ENCODE results near the gene FMN2. TPM values are rescaled to one million over a fixed set of nuclear protein-coding genes. Genes with fewer than 3 reads are reported as not detected.
A peak's percentile ranks its signal among the peaks of the same experiment; 100 is the strongest.

The FMN2 gene
- total RNA-seq, 1 donor from 2014 or later = 1.7 TPM

- no peak for DNase-seq (ENCODE audit: low spot score)
- no peaks in the 10 kb centered on the region for H3F3A ChIP-seq (ENCODE audit: low read depth)
- Mint-ChIP-seq H3K4me1 (peaks cover 12% of the 10 kb centered on the region), H3K27me3 (ENCODE audit: insufficient read depth, low read depth) (no peaks in the 10 kb centered on the region), H3K36me3 (peaks cover 9% of the 10 kb centered on the region), H3K27ac (no peak overlapping the region), H3K4me3 (no peak overlapping the region), H3K9me3 (peaks cover 2% of the 10 kb centered on the region)
- H3K9ac ChIP-seq = no peak overlapping the region
- no peak overlapping the region for H3K4me3 ChIP-seq
- no peak overlapping the region for H2AFZ ChIP-seq (replicated peaks)
- H4K20me1 ChIP-seq (ENCODE audit: low read depth) = no peaks in the 10 kb centered on the region
- H3K4me2 ChIP-seq = no peak overlapping the region
- no peak for TF ChIP-seq CTCF (IDR thresholded peaks at IDR 0.05)
- no peak for TF ChIP-seq EZH2phosphoT487 (IDR thresholded peaks at IDR 0.05)
- no peak for TF ChIP-seq EZH2 (IDR thresholded peaks at IDR 0.05)
- no peaks in the 10 kb centered on the region for H3K36me3 ChIP-seq
- H3K9me3 ChIP-seq (ENCODE audit: low read depth) = no peaks in the 10 kb centered on the region
- no peak overlapping the region for H3K27ac ChIP-seq
- H3K27me3 ChIP-seq = no peaks in the 10 kb centered on the region
- H3K4me1 ChIP-seq = no peaks in the 10 kb centered on the region
- no peaks in the 10 kb centered on the region for H3K79me2 ChIP-seq (ENCODE audit: low read depth)
Measured at GRCh38 chr1:240293706-240294105, 202.0 kb downstream of the FMN2 start.

GRCh38 chr1:240294566-240294965 lies 202.9 kb downstream of the FMN2 start:
- TF ChIP-seq CTCF (IDR thresholded peaks at IDR 0.05) = no peak
- TF ChIP-seq EZH2 (IDR thresholded peaks at IDR 0.05) = no peak
- no peak for TF ChIP-seq EZH2phosphoT487 (IDR thresholded peaks at IDR 0.05)
- Mint-ChIP-seq H3K27me3 (ENCODE audit: insufficient read depth, low read depth) (no peaks in the 10 kb centered on the region), H3K4me1 (peaks cover 12% of the 10 kb centered on the region), H3K9me3 (peaks cover 2% of the 10 kb centered on the region), H3K4me3 (no peak overlapping the region), H3K36me3 (peaks cover 10% of the 10 kb centered on the region), H3K27ac (no peak overlapping the region)
- no peaks in the 10 kb centered on the region for H3K36me3 ChIP-seq
- no peak overlapping the region for H3K9ac ChIP-seq
- no peaks in the 10 kb centered on the region for H3K79me2 ChIP-seq (ENCODE audit: low read depth)
- no peak overlapping the region for H3K4me3 ChIP-seq
- H2AFZ ChIP-seq (replicated peaks) = no peak overlapping the region
- H4K20me1 ChIP-seq (ENCODE audit: low read depth) = no peaks in the 10 kb centered on the region
- H3K4me2 ChIP-seq = no peak overlapping the region
- no peaks in the 10 kb centered on the region for H3K4me1 ChIP-seq
- DNase-seq (ENCODE audit: low spot score) = peak; percentile 49
- no peaks in the 10 kb centered on the region for H3K27me3 ChIP-seq
- H3K27ac ChIP-seq = no peak overlapping the region
- no peaks in the 10 kb centered on the region for H3K9me3 ChIP-seq (ENCODE audit: low read depth)
- H3F3A ChIP-seq (ENCODE audit: low read depth) = no peaks in the 10 kb centered on the region

GRCh38 chr1:240295811-240296210 lies 204.1 kb downstream of the FMN2 start:
- Mint-ChIP-seq H3K27me3 (ENCODE audit: insufficient read depth, low read depth) (no peaks in the 10 kb centered on the region), H3K27ac (no peak overlapping the region), H3K36me3 (peaks cover 13% of the 10 kb centered on the region), H3K4me3 (no peak overlapping the region), H3K4me1 (peaks cover 12% of the 10 kb centered on the region), H3K9me3 (peaks cover 2% of the 10 kb centered on the region)
- TF ChIP-seq EZH2phosphoT487 (IDR thresholded peaks at IDR 0.05) (no peak), EZH2 (IDR thresholded peaks at IDR 0.05) (no peak), CTCF (IDR thresholded peaks at IDR 0.05) (no peak)
- no peak overlapping the region for H3K4me2 ChIP-seq
- no peaks in the 10 kb centered on the region for H3F3A ChIP-seq (ENCODE audit: low read depth)
- no peaks in the 10 kb centered on the region for H3K79me2 ChIP-seq (ENCODE audit: low read depth)
- no peaks in the 10 kb centered on the region for H4K20me1 ChIP-seq (ENCODE audit: low read depth)
- no peaks in the 10 kb centered on the region for H3K4me1 ChIP-seq
- no peak overlapping the region for H3K9ac ChIP-seq
- no peak overlapping the region for H3K27ac ChIP-seq
- no peaks in the 10 kb centered on the region for H3K9me3 ChIP-seq (ENCODE audit: low read depth)
- H2AFZ ChIP-seq (replicated peaks) = no peak overlapping the region
- no peaks in the 10 kb centered on the region for H3K27me3 ChIP-seq
- no peak for DNase-seq (ENCODE audit: low spot score)
- H3K36me3 ChIP-seq = no peaks in the 10 kb centered on the region
- no peak overlapping the region for H3K4me3 ChIP-seq
